Tibial nerve (tissue), 4 donors: ENCODE measurements around the gene TMEM129. TPM values are rescaled to one million over a fixed set of nuclear protein-coding genes. Genes with fewer than 3 reads are reported as not detected.
A peak's percentile ranks its signal among the peaks of the same experiment; 100 is the strongest.

ENCODE experiments used
- DNase-seq, 2 donors: peaks; one replicate each; pipeline ENCODE4 v3.0.0-alpha.2; 2019; ENCODE audit warnings: low spot score in 2 of 2
- H3K27ac ChIP-seq, 4 donors: fragments of 200-600 bp; sonication (generic) in 3 of 4; one replicate each; pipeline ENCODE4 v1.5.1; 2017 to 2019; ENCODE audit warnings: mild to moderate bottlenecking in 1 of 4
- H3K27me3 ChIP-seq, 2 donors: fragments of 200-600 bp; sonication (generic) in 1 of 2; one replicate each; pipeline versions ENCODE4 v1.5.1 to v1.6.0; 2017 to 2019
- H3K36me3 ChIP-seq, 3 donors: fragments of 200-600 bp; sonication (generic); one replicate each; pipeline ENCODE4 v1.5.1; 2018 to 2019
- H3K4me1 ChIP-seq, 4 donors: fragments of 200-600 bp; sonication (generic) in 3 of 4; one replicate each; pipeline ENCODE4 v1.5.1; 2017 to 2019
- H3K4me3 ChIP-seq, 4 donors: fragments of 200-600 bp; sonication (generic) in 3 of 4; one replicate each; pipeline ENCODE4 v1.5.1; 2017 to 2019; ENCODE audit warnings: mild to moderate bottlenecking in 1 of 4, moderate library complexity in 1 of 4
- H3K9me3 ChIP-seq, 4 donors: fragments of 200-600 bp; sonication (generic) in 3 of 4; one replicate each; pipeline ENCODE4 v1.5.1; 2017 to 2019
- EP300 ChIP-seq, 2 donors: sonication (generic); formaldehyde crosslinking; IDR thresholded peaks; one replicate each; pipeline ENCODE4 v1.6.1; 2017; ENCODE audit warnings: antibody characterized with exemption in 2 of 2, mild to moderate bottlenecking in 1 of 2
- POLR2A ChIP-seq, 2 donors: fragments of 450-650 bp; IDR thresholded peaks; one replicate each; pipeline ENCODE4 v1.6.1; 2017; ENCODE audit warnings: antibody characterized with exemption in 2 of 2, mild to moderate bottlenecking in 2 of 2, moderate library complexity in 2 of 2
- WGBS, 2 donors: methylation state at CpG; one replicate each; pipeline ENCODE4 v1.1.5; 2018; 5-methylcytosine and 5-hydroxymethylcytosine counted together
- total RNA-seq, 4 donors: library from RNA; depleted of rRNA; stranded (reverse); fragments of >200 nt; gene quantifications; one replicate each; pipeline ENCODE4 v1.1.0, GENCODE V29; 2016
- TF ChIP-seq, protein P1 (sequence below), 5 experiments: fragments of 200-600 bp in 3 of 5; fragments of 450-650 bp in 2 of 5; sonication (generic) in 3 of 5; IDR thresholded peaks; one replicate each; pipeline ENCODE4 v1.5.1; 2016 to 2019; ENCODE audit warnings: antibody characterized with exemption in 5 of 5, mild to moderate bottlenecking in 3 of 5, moderate library complexity in 2 of 5

TMEM129 gene
- total RNA-seq, 4 donors from 2014 or later, result 60.1 to 88.5 (median 82.2) TPM

DNA sequence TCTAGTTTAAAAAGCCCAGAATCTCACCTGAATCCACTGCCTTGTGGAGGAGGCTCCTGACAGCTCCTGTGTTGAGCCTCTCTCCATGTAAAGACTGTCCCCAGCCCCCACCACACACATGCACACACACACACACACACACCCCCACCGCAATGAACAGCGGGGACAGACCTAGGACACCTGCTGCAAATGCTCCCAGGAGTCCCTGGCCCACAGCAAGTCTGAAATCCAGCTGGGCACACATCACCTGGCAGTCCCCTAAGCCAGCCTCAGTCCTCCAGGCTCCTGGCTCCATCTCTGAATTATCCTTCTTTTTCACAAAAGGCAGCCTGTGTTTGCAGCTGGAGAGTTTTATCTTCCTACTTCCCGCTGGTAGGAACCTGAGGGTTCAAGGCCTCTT, 30.4 kb downstream of the TMEM129 start:
- Histone ChIP-seq H3K4me1 (no peaks in the 10 kb centered on the region), H3K27ac (no peak overlapping the region), H3K4me3 (no peak overlapping the region), H3K9me3 (no peaks in the 10 kb centered on the region), H3K27me3 (no peaks in the 10 kb centered on the region), H3K36me3 (peaks cover 0 to 55% (median 4%) of the 10 kb centered on the region in 3 donors)
- no peak for DNase-seq
- WGBS, 2 donors, result 96 to 97% methylated on average over 3 of the region's 3 CpGs
- TF ChIP-seq EP300 (IDR thresholded peaks at IDR 0.05), result no peak
- no peak for TF ChIP-seq POLR2A (IDR thresholded peaks at IDR 0.05)
- TF ChIP-seq, protein P1, sequence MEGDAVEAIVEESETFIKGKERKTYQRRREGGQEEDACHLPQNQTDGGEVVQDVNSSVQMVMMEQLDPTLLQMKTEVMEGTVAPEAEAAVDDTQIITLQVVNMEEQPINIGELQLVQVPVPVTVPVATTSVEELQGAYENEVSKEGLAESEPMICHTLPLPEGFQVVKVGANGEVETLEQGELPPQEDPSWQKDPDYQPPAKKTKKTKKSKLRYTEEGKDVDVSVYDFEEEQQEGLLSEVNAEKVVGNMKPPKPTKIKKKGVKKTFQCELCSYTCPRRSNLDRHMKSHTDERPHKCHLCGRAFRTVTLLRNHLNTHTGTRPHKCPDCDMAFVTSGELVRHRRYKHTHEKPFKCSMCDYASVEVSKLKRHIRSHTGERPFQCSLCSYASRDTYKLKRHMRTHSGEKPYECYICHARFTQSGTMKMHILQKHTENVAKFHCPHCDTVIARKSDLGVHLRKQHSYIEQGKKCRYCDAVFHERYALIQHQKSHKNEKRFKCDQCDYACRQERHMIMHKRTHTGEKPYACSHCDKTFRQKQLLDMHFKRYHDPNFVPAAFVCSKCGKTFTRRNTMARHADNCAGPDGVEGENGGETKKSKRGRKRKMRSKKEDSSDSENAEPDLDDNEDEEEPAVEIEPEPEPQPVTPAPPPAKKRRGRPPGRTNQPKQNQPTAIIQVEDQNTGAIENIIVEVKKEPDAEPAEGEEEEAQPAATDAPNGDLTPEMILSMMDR (IDR thresholded peaks at IDR 0.05), result no peak

DNA sequence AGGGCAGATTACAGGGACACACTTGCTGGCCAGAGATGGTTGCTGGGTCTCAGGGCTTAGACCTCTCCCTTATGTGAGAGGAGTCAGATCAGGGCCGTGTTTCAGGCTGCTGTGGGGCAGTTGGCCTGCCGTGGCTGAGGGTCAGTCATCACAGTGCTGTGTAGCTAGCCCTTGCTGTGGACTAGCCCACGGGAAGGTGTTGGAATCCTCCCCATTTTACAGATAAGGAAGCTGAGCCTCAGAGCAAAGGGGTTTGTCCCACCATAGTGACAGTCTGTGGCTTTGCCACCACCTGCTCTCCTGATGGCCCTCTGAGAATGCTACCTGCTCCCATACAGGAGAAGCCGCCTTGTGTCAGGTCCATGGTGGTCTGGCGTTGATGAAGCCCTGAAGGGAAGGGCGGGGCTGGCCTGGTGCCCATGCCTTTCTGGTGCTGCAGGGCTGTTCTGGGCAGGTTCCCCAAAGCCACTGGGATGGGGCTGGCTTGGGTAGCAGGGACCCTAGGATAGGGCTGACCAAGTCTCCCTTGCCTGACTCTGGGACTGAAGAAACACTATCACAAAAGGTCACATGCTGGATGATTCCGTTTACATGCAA, 34.6 kb downstream of the TMEM129 start:
- Histone ChIP-seq H3K36me3 (peaks cover 0 to 13% (median 0%) of the 10 kb centered on the region in 3 donors), H3K4me1 (peaks cover 0 to 20% (median 2%) of the 10 kb centered on the region in 4 donors), H3K27me3 (no peaks in the 10 kb centered on the region), H3K27ac (no peak overlapping the region), H3K4me3 (no peak overlapping the region), H3K9me3 (no peaks in the 10 kb centered on the region)
- 50 to 54% methylated on average over 7 of the region's 7 CpGs for WGBS, 2 donors
- TF ChIP-seq POLR2A (IDR thresholded peaks at IDR 0.05) (no peak), EP300 (IDR thresholded peaks at IDR 0.05) (no peak)
- TF ChIP-seq, protein P1 (IDR thresholded peaks at IDR 0.05), result no peak
- DNase-seq, result no peak

DNA sequence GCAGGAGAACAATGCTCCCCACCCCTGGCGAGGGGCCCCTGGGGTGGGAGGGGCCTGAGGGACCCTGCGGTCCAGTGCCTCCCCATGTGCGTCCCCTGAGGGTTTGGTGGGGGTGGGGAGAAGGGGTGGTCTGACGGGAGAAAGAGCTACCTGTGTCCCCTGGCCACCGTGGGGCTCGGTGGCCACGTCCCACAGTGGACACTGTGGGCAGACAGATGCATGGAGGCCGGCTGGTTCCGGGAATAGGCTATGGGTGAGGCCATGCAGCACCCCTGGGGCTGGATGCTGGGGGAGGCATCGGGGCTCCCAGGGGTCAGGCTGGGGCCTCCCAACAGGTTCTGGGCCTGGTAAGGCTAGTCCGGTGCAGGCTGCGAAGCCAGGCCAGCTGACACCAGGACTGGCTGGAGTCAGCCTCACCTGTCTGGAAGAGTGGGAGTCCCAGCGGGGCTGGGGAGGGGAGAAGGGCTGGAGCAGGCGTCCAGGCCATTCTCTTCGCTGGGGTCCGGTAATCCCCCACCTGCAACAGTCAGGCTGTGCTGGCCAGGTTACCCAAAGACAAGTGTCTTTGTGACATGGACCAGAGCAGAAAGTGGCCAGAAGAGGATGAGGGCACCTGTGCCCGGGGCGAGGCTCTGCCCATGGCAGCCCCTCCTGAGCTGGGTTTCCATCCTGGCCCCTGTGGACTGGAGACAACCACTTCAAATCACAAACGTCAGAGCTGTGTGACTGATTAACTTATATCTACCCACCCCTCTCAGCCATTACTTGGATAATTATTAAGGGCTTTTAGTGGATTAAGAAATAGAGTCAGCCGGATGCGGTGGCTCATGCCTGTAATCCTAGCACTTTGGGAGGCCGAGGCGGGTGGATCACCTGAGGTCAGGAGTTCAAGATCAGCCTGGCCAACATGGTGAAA, 35.6 kb downstream of the TMEM129 start:
- WGBS, 2 donors, result 76 to 79% methylated on average over 21 of the region's 23 CpGs
- H3K9me3 ChIP-seq, result no peaks in the 10 kb centered on the region
- H3K4me1 ChIP-seq, result peaks cover 0 to 20% (median 2%) of the 10 kb centered on the region in 4 donors
- no peak for DNase-seq
- H3K27me3 ChIP-seq, result no peaks in the 10 kb centered on the region
- no peak overlapping the region for H3K4me3 ChIP-seq
- H3K27ac ChIP-seq, result peak overlapping the region in 2 of 4 donors; percentile 28 to 64
- H3K36me3 ChIP-seq, result peaks cover 0 to 3% (median 0%) of the 10 kb centered on the region in 3 donors
- TF ChIP-seq POLR2A (IDR thresholded peaks at IDR 0.05) (no peak), EP300 (IDR thresholded peaks at IDR 0.05) (no peak)
- TF ChIP-seq, protein P1 (IDR thresholded peaks at IDR 0.05), result no peak

DNA sequence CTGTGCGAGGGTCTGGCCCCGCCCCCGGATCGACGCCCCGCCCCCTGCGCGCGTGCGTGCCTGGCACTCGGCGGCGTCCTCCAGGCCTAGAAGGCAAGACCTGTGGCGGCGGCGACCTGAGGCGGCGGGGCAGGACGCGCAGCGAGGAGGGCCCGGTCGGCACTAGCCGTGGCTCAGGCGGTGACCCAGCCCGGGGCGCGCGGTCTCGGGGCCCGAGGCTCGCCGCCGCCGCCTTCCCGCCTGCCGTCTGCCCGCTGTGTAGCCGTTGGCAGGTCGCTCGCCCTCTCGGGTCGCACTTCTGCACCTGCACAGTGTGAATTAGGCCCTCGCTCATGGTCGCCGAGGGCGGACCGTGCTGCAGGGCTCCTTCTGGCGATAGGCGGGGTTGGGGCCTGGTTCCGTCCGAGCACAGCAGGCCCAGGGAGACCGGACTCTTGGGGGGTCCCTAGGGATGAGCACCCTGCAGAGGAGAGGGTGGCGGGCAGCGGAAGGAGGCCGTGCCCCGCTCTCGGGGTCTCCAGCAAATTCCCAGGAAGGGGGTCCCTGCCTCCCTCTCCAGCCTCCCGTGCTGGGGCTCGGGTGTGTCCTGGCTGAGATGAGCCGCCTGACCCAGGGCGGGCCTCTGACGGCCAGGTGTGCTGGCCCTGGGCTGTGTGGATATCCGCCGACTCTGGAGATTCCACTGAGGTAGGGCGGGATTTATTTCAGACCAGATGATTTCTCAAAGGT, 36.5 kb downstream of the TMEM129 start:
- peak overlapping the region in 3 of 4 donors; percentile 56 to 71 (median 64) for H3K27ac ChIP-seq
- no peaks in the 10 kb centered on the region for H3K36me3 ChIP-seq
- H3K4me1 ChIP-seq, result peaks cover 0 to 20% (median 2%) of the 10 kb centered on the region in 4 donors
- no peaks in the 10 kb centered on the region for H3K9me3 ChIP-seq
- H3K27me3 ChIP-seq, result no peaks in the 10 kb centered on the region
- WGBS, 2 donors, result 31 to 88% methylated on average over 17 to 52 of the region's 66 CpGs
- TF ChIP-seq POLR2A (IDR thresholded peaks at IDR 0.05) (no peak), EP300 (IDR thresholded peaks at IDR 0.05) (no peak)
- TF ChIP-seq, protein P1 (IDR thresholded peaks at IDR 0.05), result no peak
- peak overlapping the region; percentile 41 to 86 (median 48) for H3K4me3 ChIP-seq
- peak; percentile 90 to 92 for DNase-seq
